ENCODE measurements around the gene VWA3B.

The VWA3B gene

GRCh38 chr2:98219152-98219551, 132.2 kb downstream of the VWA3B start:
- Histone ChIP-seq H3K36me3 (ENCODE audit: control insufficient read depth, insufficient read depth, low read length, severe bottlenecking) (no peaks in the 10 kb centered on the region), H3K27me3 (replicated peaks; ENCODE audit: control insufficient read depth, insufficient read depth, low read length) (peaks cover 7% of the 10 kb centered on the region), H3K9me3 (ENCODE audit: control insufficient read depth, low read length) (peaks cover 8% of the 10 kb centered on the region), H3K4me1 (ENCODE audit: control insufficient read depth, insufficient read depth, low read length) (peaks cover 5% of the 10 kb centered on the region), H3K4me3 (ENCODE audit: low read length) (no peak overlapping the region), H3K9ac (ENCODE audit: low read length) (no peak overlapping the region)
- DNase-seq (ENCODE audit: low read depth): no peak

GRCh38 chr2:98233941-98234340, 147.0 kb downstream of the VWA3B start:
- Histone ChIP-seq H3K4me1 (ENCODE audit: control insufficient read depth, insufficient read depth, low read length) (no peaks in the 10 kb centered on the region), H3K9ac (ENCODE audit: low read length) (no peak overlapping the region), H3K9me3 (ENCODE audit: control insufficient read depth, low read length) (no peaks in the 10 kb centered on the region), H3K36me3 (ENCODE audit: control insufficient read depth, insufficient read depth, low read length, severe bottlenecking) (no peaks in the 10 kb centered on the region), H3K27me3 (replicated peaks; ENCODE audit: control insufficient read depth, insufficient read depth, low read length) (peaks cover 6% of the 10 kb centered on the region), H3K4me3 (ENCODE audit: low read length) (no peak overlapping the region)
- DNase-seq (ENCODE audit: low read depth): no peak

- Histone ChIP-seq H3K4me1 (ENCODE audit: control insufficient read depth, insufficient read depth, low read length) (no peaks in the 10 kb centered on the region), H3K9me3 (ENCODE audit: control insufficient read depth, low read length) (no peaks in the 10 kb centered on the region), H3K27me3 (replicated peaks; ENCODE audit: control insufficient read depth, insufficient read depth, low read length) (peaks cover 6% of the 10 kb centered on the region), H3K36me3 (ENCODE audit: control insufficient read depth, insufficient read depth, low read length, severe bottlenecking) (no peaks in the 10 kb centered on the region), H3K9ac (ENCODE audit: low read length) (no peak overlapping the region), H3K4me3 (ENCODE audit: low read length) (no peak overlapping the region)
- DNase-seq (ENCODE audit: low read depth): no peak
These were observed 147.8 kb downstream of the VWA3B start for GRCh38 chr2:98234776-98235175.

- no peaks in the 10 kb centered on the region for H3K4me1 ChIP-seq (ENCODE audit: control insufficient read depth, insufficient read depth, low read length)
- no peak for DNase-seq (ENCODE audit: low read depth)
- H3K4me3 ChIP-seq (ENCODE audit: low read length): no peak overlapping the region
- no peak overlapping the region for H3K9ac ChIP-seq (ENCODE audit: low read length)
- no peaks in the 10 kb centered on the region for H3K36me3 ChIP-seq (ENCODE audit: control insufficient read depth, insufficient read depth, low read length, severe bottlenecking)
- no peaks in the 10 kb centered on the region for H3K9me3 ChIP-seq (ENCODE audit: control insufficient read depth, low read length)
- H3K27me3 ChIP-seq (replicated peaks; ENCODE audit: control insufficient read depth, insufficient read depth, low read length): peaks cover 7% of the 10 kb centered on the region
These were observed 150.0 kb downstream of the VWA3B start for GRCh38 chr2:98236935-98237334.

GRCh38 chr2:98240786-98241398, 153.9 kb downstream of the VWA3B start:
- DNase-seq (ENCODE audit: low read depth): no peak
- H3K9ac ChIP-seq (ENCODE audit: low read length): no peak overlapping the region
- H3K9me3 ChIP-seq (ENCODE audit: control insufficient read depth, low read length): no peaks in the 10 kb centered on the region
- no peak overlapping the region for H3K4me3 ChIP-seq (ENCODE audit: low read length)
- peaks cover 13% of the 10 kb centered on the region for H3K27me3 ChIP-seq (replicated peaks; ENCODE audit: control insufficient read depth, insufficient read depth, low read length)
- no peaks in the 10 kb centered on the region for H3K36me3 ChIP-seq (ENCODE audit: control insufficient read depth, insufficient read depth, low read length, severe bottlenecking)
- no peaks in the 10 kb centered on the region for H3K4me1 ChIP-seq (ENCODE audit: control insufficient read depth, insufficient read depth, low read length)

- Histone ChIP-seq H3K9ac (ENCODE audit: low read length) (no peak overlapping the region), H3K9me3 (ENCODE audit: control insufficient read depth, low read length) (no peaks in the 10 kb centered on the region), H3K4me3 (ENCODE audit: low read length) (no peak overlapping the region), H3K36me3 (ENCODE audit: control insufficient read depth, insufficient read depth, low read length, severe bottlenecking) (no peaks in the 10 kb centered on the region), H3K27me3 (replicated peaks; ENCODE audit: control insufficient read depth, insufficient read depth, low read length) (peaks cover 7% of the 10 kb centered on the region), H3K4me1 (ENCODE audit: control insufficient read depth, insufficient read depth, low read length) (no peaks in the 10 kb centered on the region)
- DNase-seq (ENCODE audit: low read depth): no peak
These were observed 154.6 kb downstream of the VWA3B start for GRCh38 chr2:98241592-98241991.

- H3K9ac ChIP-seq (ENCODE audit: low read length): no peak overlapping the region
- peaks cover 7% of the 10 kb centered on the region for H3K27me3 ChIP-seq (replicated peaks; ENCODE audit: control insufficient read depth, insufficient read depth, low read length)
- H3K9me3 ChIP-seq (ENCODE audit: control insufficient read depth, low read length): no peaks in the 10 kb centered on the region
- DNase-seq (ENCODE audit: low read depth): no peak
- H3K36me3 ChIP-seq (ENCODE audit: control insufficient read depth, insufficient read depth, low read length, severe bottlenecking): no peaks in the 10 kb centered on the region
- H3K4me3 ChIP-seq (ENCODE audit: low read length): no peak overlapping the region
- no peaks in the 10 kb centered on the region for H3K4me1 ChIP-seq (ENCODE audit: control insufficient read depth, insufficient read depth, low read length)
These were observed 155.0 kb downstream of the VWA3B start for GRCh38 chr2:98242003-98242402.

GRCh38 chr2:98245491-98245890, 158.5 kb downstream of the VWA3B start:
- H3K4me3 ChIP-seq (ENCODE audit: low read length): no peak overlapping the region
- H3K9me3 ChIP-seq (ENCODE audit: control insufficient read depth, low read length): peaks cover 12% of the 10 kb centered on the region
- no peak overlapping the region for H3K9ac ChIP-seq (ENCODE audit: low read length)
- no peak for DNase-seq (ENCODE audit: low read depth)
- H3K4me1 ChIP-seq (ENCODE audit: control insufficient read depth, insufficient read depth, low read length): no peaks in the 10 kb centered on the region
- H3K27me3 ChIP-seq (replicated peaks; ENCODE audit: control insufficient read depth, insufficient read depth, low read length): peaks cover 7% of the 10 kb centered on the region
- no peaks in the 10 kb centered on the region for H3K36me3 ChIP-seq (ENCODE audit: control insufficient read depth, insufficient read depth, low read length, severe bottlenecking)

- H3K27me3 ChIP-seq (replicated peaks; ENCODE audit: control insufficient read depth, insufficient read depth, low read length): peaks cover 1% of the 10 kb centered on the region
- peaks cover 12% of the 10 kb centered on the region for H3K9me3 ChIP-seq (ENCODE audit: control insufficient read depth, low read length)
- H3K9ac ChIP-seq (ENCODE audit: low read length): no peak overlapping the region
- no peak overlapping the region for H3K4me3 ChIP-seq (ENCODE audit: low read length)
- DNase-seq (ENCODE audit: low read depth): no peak
- H3K36me3 ChIP-seq (ENCODE audit: control insufficient read depth, insufficient read depth, low read length, severe bottlenecking): no peaks in the 10 kb centered on the region
- H3K4me1 ChIP-seq (ENCODE audit: control insufficient read depth, insufficient read depth, low read length): no peaks in the 10 kb centered on the region
These were observed 160.4 kb downstream of the VWA3B start for GRCh38 chr2:98247383-98247782.

GRCh38 chr2:98252038-98252773, 165.2 kb downstream of the VWA3B start:
- H3K4me3 ChIP-seq (ENCODE audit: low read length): no peak overlapping the region
- DNase-seq (ENCODE audit: low read depth): no peak
- H3K9ac ChIP-seq (ENCODE audit: low read length): no peak overlapping the region
- H3K9me3 ChIP-seq (ENCODE audit: control insufficient read depth, low read length): peaks cover 11% of the 10 kb centered on the region
- H3K4me1 ChIP-seq (ENCODE audit: control insufficient read depth, insufficient read depth, low read length): peaks cover 5% of the 10 kb centered on the region
- H3K36me3 ChIP-seq (ENCODE audit: control insufficient read depth, insufficient read depth, low read length, severe bottlenecking): no peaks in the 10 kb centered on the region
- H3K27me3 ChIP-seq (replicated peaks; ENCODE audit: control insufficient read depth, insufficient read depth, low read length): no peaks in the 10 kb centered on the region

- peaks cover under 1% of the 10 kb centered on the region for H3K9me3 ChIP-seq (ENCODE audit: control insufficient read depth, low read length)
- H3K9ac ChIP-seq (ENCODE audit: low read length): no peak overlapping the region
- H3K4me3 ChIP-seq (ENCODE audit: low read length): no peak overlapping the region
- DNase-seq (ENCODE audit: low read depth): peak; percentile 8
- H3K27me3 ChIP-seq (replicated peaks; ENCODE audit: control insufficient read depth, insufficient read depth, low read length): no peaks in the 10 kb centered on the region
- H3K36me3 ChIP-seq (ENCODE audit: control insufficient read depth, insufficient read depth, low read length, severe bottlenecking): no peaks in the 10 kb centered on the region
- H3K4me1 ChIP-seq (ENCODE audit: control insufficient read depth, insufficient read depth, low read length): peaks cover 5% of the 10 kb centered on the region
These were observed 166.6 kb downstream of the VWA3B start for GRCh38 chr2:98253461-98254070.

All from adipocyte (in vitro differentiated cells).